CD4-positive, alpha-beta T cell treated with Interleukin-10 for 1 hour (primary cell): Measurements from ENCODE around the gene MAP3K12.
"Not testable (repeated sequence)": the region's sequence is repeated elsewhere in the genome, so short reads cannot be mapped to it uniquely, and the experiment has no call there.

ENCODE experiments used
- DNase-seq: peaks from one replicate; pipeline ENCODE4 v3.0.0-alpha.2; 2020

The MAP3K12 gene

GRCh38 chr12:53466640-53467039 is 32.6 kb downstream of the MAP3K12 start:
- no peak for DNase-seq

GRCh38 chr12:53465679-53466078 is 33.6 kb downstream of the MAP3K12 start:
- DNase-seq: no peak

DNA sequence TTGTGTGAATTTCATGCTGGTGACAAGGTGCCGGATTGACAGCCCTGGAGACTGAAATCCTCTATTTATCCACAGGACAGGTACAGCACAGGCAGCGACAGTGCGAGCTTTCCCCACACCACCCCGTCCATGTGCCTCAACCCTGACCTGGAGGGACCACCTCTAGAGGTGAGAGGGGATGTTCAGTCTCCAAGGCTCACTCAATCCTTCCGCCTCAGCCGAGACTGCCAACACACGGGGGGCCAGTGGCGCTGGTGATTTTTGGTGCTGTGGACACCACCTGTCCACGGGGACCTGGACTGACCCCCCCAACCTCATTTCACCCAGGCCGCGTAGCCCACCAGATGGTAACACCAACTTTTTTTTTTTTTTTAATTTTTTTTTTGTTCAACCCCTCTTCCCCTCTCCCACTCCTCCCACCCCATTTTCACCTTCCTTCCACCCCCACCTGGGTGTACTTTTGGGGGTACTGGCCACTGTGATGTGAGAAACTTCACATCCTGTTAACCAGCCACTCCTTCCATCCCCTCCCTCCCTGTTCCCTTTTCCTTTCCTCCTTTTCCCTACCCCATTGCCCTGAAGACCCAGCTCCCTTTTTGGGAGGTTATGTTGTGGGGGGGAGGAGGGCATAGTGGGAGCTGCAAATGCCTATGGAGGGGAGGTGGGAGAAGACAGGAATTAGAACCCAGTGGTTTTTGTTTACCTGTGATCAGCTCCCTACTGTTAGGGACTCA is 34.4 kb downstream of the MAP3K12 start:
- no peak for DNase-seq

- no peak for DNase-seq
Observed at GRCh38 chr12:53463802-53464560, 35.3 kb downstream of the MAP3K12 start.

GRCh38 chr12:53462935-53463334 is 36.3 kb downstream of the MAP3K12 start:
- no peak for DNase-seq

DNA sequence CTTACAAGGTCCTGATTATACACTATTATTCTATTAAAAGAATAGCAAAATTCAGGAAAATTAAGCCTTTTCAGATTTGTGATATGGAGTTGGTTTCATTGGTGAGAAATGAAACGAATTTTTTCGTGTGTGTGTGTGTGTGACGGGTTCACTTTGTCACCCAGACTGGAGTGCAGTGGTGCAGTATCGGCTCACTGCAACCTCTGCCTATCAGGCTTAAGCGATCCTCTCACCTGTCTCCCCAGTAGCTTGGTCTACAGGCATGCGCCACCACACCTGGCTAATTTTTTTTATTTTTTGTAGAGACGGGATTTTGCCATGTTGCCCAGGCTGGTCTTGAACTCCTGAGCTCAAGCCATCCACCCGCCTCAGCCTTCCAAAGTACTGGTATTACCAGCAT is 37.7 kb downstream of the MAP3K12 start:
- no peak for DNase-seq

GRCh38 chr12:53461059-53461458 is 38.2 kb downstream of the MAP3K12 start:
- DNase-seq: no peak

DNA sequence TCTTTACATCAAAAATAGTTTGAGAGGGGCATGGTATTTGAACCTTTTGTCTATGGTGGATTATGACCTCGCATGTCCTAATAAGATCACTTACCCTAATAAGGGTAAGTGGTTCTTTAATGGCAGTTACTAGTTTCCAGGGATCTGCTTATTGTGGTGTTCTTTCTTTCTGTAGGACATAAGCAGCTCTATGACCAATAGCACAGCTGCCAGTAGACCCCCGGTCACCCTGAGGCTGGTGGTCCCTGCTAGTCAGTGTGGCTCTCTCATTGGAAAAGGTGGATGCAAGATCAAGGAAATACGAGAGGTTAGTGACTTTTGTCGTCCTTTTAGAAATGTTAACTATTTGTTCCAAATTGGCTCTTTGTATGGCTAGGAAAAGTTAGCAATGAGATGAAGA is 40.2 kb downstream of the MAP3K12 start:
- no peak for DNase-seq

- no peak for DNase-seq
Observed at GRCh38 chr12:53456654-53457366, 42.4 kb downstream of the MAP3K12 start.

- no peak for DNase-seq
Observed at GRCh38 chr12:53454707-53455106, 44.6 kb downstream of the MAP3K12 start.

DNA sequence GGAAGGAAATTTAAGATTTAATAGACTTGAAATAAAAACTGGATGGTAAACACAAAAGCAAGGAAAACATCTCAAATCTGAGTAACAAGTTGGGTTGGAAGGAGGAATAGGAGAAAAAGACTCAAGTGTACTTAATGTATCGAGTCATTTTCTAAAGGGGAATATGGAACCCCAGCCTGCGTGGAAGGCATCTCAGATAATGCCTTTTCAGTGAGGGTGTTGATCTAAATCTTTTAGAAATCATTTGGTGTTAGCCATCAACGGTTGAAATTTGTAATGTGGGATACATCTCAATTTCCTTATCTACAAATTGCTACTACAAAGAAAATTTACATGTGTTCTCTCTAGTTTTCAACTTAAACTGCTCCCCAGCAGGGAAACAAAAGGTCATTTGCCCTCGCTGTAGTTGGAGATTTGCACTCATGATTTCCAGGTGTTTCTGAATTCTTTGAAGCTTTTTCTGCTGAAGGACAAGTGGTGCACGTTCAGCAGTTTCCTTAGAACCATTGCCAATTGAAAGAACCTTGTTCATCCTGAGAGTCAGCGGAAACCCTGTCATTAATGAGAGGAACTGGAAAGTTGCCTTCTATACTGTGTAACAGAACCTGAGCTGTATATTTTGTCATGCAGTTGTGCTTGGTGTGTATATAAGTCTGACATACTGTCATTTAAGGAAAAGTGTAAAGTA is 45.2 kb downstream of the MAP3K12 start:
- DNase-seq: no peak

GRCh38 chr12:53452159-53453077 is 46.8 kb downstream of the MAP3K12 start:
- peak; percentile 84 for DNase-seq

DNA sequence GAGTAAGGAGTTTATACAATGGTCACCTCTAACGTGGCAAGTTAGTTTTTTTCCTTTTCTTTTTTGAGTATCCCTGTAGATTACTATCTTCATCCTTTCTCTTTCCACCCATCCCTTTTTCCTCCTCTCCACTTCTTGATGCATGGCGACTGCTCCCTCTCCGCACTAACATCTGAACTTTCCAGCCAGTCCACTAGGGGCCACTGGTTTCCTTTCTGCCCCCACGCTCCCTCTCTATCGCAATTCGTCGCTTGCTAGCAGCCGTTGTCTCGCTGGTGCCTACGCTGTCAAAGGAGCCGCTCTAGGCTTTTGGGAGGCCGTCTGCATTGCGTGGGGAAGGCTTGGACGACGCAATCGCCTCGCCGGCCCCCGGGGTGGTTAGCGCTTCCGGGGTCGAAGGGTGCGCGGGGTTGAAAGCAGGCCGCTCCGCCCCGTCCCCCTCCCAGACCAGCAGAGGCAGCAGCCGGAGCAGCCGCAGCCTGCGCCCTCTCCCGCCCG is 47.5 kb downstream of the MAP3K12 start, which contains the start of gene PCBP2:
Gene PCBP2, plus strand, starts transcription at position 442 of the 498 bp plus-strand sequence. CDS start 2,699 bp downstream, outside the sequence.
- DNase-seq: peak; percentile 99

DNA sequence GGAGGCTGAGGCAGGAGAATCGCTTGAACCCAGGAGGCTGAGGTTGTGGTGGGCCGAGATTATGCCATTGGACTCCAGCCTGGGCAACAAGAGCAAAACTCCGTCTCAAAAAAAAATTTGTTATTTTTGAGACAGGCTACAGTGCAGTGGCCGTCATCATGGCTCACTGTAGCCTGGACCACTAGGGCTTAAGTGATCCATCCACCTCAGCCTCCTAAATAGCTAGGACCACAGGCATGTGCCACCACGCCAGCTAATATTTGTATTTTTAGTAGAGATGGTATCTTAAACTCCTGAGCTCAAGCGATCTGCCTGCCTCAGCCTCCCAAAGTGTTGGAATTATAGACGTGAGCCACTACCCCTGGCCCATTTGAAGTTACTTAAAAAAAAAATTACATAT is 48.3 kb downstream of the MAP3K12 start:
- no peak for DNase-seq

DNA sequence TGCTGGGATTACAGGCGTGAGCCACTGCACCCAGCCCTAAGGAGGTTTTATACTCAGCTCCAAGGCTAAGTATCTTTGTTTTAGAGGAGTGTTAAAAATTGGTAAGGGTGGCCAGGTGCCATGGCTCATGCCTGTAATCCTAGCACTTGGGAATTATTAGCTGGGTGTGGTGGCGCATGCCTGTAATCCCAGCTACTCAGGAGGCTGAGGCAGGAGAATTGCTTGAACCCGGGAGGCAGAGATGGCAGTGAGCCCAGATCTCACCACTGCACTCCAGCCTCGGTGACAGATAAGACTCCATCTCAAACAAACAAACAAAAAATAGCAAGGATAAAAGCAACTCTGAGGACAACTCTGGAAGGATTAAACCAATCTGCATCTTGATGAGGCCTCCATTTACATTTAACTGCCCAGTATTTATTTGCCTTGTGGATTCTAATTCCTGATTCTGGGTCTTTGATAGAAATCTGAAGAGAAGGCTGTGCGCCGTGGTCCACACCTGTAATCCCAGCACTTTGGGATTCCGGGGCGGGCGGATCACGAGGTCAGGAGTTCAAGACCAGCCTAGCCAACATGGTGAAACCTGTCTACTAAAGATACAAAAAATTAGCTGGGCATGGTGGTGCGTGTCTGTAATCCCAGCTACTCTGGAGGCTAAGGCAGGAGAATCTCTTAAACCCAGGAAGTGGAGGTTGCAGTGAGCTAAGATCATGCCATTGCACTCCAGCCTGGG is 54.5 kb downstream of the MAP3K12 start:
- DNase-seq: not testable (repeated sequence)

DNA sequence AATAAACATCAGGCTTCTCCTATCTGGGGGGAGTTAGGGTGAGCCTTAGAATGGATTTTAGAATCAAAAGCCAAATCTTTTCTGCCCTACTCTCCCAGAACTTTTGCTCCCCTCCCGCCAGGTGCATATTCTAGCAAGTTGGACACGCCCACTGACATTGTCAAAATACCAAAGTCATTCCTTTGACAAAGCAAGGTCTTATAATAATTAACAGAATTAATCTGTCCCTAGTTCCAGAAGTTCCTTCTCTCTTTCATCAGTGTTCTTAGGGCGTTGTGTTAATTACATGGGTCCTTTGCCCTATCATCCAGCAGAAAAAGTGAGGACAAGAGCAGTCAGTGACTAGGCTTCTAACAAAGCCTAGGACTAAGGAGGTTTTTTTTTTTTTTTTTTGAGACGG is 55.3 kb downstream of the MAP3K12 start:
- no peak for DNase-seq

DNA sequence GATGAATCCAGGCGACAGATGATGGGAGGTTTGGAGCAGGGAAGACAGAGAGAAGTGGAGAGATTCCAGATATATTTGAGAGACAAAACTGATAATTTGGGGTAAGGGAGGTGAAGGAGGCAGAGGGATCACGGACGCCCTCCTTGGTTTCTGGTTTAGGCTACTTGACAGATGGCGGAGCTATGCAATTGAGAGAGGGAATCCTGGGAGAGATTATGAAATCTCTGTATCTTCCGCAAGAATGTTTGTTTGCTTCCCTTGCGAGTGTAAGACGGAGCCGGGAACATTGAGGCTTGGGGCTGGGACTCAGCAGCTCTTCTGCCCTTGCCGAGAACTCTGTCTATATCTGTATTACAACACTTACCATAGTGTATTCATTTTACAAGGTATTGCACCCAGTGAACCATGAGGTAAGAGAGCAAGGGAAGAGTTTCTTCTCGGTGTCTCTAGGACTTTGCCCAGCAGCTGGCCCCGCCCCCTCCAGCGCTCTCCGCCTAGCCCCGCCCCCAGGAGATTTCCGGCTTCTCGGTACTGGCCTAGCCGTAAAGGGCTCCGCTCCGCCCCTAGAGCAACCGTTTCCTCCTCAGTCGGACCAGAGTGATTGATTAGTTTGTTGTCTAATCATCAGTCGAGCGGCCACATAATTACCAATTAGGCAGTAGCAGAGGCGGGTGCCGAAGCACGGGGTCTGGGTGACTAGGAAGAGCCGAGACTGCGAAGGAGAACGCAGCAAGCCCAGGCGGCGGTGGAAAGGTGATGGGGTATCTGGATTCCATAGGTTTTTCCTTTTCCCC is 58.0 kb downstream of the MAP3K12 start, which contains the start of gene PRR13:
Gene PRR13, plus strand, starts transcription at position 695 of the 794 bp plus-strand sequence. CDS start 981 bp downstream, outside the sequence.
- DNase-seq: peak; percentile 99

GRCh38 chr12:53439582-53439981 is 59.7 kb downstream of the MAP3K12 start:
- not testable (repeated sequence) for DNase-seq

DNA sequence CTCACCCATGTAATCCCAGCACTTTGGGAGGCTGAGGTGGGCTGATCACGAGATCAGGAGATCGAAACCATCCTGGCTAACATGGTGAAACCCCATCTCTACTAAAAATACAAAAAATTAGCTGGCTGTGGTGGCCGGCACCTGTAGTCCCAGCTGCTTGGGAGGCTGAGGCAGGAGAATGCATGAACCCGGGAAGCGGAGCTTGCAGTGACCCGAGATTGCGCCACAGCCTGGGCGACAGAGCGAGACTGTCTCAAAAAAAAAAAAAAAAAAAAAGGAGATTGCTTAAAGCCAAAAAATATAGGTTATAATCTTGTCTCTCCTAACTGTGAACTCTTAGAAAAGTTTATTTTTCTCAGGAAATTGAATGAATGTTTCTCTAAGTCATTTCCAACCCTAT is 63.9 kb downstream of the MAP3K12 start:
- not testable (repeated sequence) for DNase-seq

- DNase-seq: no peak
Observed at GRCh38 chr12:53431187-53431586, 68.1 kb downstream of the MAP3K12 start.
